ENCODE data around the gene NRXN3.

DNA sequence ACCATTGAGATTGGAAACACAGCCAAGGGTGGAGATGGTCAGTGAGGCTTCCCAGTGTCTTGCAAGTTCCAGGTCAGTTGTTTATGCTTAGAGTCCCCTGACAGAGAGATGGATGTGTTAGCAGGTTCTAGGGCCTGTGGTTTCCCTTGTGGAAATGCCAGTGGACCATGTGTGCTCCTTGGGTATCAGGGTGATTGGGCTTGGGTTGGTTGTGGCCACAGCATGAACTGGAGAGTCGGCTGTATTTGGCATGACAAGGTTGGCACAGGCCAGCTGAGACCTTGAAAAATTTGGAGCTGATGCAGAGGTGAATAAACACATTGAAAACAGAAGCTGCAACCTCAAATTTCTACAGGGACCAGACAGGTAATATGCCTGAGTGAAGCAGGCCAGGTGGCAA is 1373.2 kb downstream of the NRXN3 start:
- TF ChIP-seq, protein P1, sequence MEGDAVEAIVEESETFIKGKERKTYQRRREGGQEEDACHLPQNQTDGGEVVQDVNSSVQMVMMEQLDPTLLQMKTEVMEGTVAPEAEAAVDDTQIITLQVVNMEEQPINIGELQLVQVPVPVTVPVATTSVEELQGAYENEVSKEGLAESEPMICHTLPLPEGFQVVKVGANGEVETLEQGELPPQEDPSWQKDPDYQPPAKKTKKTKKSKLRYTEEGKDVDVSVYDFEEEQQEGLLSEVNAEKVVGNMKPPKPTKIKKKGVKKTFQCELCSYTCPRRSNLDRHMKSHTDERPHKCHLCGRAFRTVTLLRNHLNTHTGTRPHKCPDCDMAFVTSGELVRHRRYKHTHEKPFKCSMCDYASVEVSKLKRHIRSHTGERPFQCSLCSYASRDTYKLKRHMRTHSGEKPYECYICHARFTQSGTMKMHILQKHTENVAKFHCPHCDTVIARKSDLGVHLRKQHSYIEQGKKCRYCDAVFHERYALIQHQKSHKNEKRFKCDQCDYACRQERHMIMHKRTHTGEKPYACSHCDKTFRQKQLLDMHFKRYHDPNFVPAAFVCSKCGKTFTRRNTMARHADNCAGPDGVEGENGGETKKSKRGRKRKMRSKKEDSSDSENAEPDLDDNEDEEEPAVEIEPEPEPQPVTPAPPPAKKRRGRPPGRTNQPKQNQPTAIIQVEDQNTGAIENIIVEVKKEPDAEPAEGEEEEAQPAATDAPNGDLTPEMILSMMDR (conservative IDR thresholded peaks at IDR 0.05 in 1 of 2, IDR thresholded peaks at IDR 0.05 in 1 of 2; ENCODE audit: low read depth in 1 of 2, low read length in 2 of 2): no peak
- TF ChIP-seq EZH2 (IDR thresholded peaks at IDR 0.05; ENCODE audit: low read length, missing control alignments): no peak

Measured in fibroblast of lung (primary cell).